ENCODE measurements around the gene UTP20.

DNA sequence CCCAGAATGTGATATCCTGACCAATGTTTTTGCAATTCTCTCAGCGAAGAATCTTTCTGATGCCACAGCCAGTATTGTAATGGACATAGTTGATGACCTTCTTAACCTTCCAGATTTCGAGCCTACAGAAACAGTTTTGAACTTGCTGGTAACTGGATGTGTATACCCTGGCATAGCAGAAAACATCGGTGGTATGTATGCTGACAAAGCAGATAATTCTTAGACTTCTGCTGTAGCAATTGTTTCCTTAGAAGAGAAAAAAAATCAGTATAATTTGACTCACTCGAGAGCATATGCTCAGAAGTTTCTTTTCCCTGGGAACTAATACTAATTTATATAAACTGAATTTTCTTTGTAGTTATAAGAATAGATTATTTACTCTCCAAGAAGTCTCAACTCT is 58.2 kb downstream of the UTP20 start:
- TF ChIP-seq, protein P1, sequence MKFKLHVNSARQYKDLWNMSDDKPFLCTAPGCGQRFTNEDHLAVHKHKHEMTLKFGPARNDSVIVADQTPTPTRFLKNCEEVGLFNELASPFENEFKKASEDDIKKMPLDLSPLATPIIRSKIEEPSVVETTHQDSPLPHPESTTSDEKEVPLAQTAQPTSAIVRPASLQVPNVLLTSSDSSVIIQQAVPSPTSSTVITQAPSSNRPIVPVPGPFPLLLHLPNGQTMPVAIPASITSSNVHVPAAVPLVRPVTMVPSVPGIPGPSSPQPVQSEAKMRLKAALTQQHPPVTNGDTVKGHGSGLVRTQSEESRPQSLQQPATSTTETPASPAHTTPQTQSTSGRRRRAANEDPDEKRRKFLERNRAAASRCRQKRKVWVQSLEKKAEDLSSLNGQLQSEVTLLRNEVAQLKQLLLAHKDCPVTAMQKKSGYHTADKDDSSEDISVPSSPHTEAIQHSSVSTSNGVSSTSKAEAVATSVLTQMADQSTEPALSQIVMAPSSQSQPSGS (tag by site-specific recombination; IDR thresholded peaks at IDR 0.05; ENCODE audit: low read depth) = no peak
- TF ChIP-seq, protein P2, sequence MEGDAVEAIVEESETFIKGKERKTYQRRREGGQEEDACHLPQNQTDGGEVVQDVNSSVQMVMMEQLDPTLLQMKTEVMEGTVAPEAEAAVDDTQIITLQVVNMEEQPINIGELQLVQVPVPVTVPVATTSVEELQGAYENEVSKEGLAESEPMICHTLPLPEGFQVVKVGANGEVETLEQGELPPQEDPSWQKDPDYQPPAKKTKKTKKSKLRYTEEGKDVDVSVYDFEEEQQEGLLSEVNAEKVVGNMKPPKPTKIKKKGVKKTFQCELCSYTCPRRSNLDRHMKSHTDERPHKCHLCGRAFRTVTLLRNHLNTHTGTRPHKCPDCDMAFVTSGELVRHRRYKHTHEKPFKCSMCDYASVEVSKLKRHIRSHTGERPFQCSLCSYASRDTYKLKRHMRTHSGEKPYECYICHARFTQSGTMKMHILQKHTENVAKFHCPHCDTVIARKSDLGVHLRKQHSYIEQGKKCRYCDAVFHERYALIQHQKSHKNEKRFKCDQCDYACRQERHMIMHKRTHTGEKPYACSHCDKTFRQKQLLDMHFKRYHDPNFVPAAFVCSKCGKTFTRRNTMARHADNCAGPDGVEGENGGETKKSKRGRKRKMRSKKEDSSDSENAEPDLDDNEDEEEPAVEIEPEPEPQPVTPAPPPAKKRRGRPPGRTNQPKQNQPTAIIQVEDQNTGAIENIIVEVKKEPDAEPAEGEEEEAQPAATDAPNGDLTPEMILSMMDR (tag by site-specific recombination; IDR thresholded peaks at IDR 0.05) = no peak
- TF ChIP-seq ZEB2 (tag by site-specific recombination; IDR thresholded peaks at IDR 0.05) = no peak
- TF ChIP-seq, protein P3, sequence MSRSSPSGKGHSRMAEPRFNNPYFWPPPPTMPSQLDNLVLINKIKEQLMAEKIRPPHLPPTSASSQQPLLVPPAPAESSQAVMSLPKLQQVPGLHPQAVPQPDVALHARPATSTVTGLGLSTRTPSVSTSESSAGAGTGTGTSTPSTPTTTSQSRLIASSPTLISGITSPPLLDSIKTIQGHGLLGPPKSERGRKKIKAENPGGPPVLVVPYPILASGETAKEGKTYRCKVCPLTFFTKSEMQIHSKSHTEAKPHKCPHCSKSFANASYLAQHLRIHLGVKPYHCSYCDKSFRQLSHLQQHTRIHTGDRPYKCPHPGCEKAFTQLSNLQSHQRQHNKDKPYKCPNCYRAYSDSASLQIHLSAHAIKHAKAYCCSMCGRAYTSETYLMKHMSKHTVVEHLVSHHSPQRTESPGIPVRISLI (tag by site-specific recombination; IDR thresholded peaks at IDR 0.05) = no peak

All from HEK293 (cell line).